ENCODE data around the gene FOXP1.
"Not testable (repeated sequence)": the region's sequence is repeated elsewhere in the genome, so short reads cannot be mapped to it uniquely, and the experiment has no call there.

Gene FOXP1

DNA sequence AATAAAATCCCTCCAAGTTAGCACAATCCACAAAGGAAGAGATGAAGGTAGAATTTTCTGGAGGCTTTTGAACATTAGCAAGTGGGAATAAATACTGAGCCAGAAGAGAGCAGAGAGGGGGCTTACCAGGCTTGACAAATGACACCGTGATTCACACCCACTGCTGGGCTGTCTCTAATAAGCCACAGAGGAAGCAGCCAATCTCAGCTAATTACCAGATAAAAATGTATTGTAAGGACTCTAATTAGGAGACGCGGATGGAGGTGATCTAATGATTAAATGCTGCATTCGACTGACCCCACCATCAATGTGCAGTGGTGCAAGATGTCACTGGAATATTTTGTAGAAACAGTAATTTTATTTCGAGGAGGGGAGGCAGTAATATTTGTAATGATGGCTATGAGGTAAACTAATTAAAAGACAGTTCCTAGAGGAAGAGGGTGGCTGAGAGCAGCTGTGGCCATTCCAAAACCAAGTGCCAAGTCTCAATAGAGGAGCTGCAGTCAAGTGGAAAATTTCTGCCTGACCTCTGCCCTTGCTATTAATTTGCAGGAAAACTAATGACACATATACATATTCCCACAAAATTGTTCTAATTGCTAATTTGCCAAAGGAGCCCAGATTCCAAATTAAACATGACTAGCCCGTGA, 602.2 kb downstream of the FOXP1 start:
- no peak for DNase-seq

DNA sequence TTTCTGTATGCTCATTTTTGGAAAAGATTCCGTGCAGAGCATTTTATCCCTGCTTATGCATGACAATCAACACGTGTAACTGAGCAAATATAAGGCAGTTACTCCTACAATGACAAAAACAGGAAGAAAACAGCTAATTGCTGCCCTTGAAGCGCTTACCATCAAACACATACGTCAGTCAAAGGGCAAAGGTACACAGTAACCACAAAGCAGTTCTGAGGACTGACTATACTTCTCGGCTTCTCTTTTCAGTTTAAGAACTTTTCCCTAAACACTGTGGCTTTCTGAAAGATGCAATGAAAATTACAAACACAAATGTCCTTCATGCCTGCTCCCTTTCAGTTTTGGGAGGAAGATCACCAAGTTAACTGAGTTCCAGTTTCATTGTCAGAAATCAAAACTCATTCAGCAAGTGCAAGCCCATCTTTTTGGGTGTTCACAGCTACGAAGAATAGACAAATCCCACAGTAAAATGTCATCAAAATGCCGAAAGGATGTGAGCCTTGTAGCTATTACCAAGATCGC, 602.8 kb downstream of the FOXP1 start:
- no peak for DNase-seq

DNA sequence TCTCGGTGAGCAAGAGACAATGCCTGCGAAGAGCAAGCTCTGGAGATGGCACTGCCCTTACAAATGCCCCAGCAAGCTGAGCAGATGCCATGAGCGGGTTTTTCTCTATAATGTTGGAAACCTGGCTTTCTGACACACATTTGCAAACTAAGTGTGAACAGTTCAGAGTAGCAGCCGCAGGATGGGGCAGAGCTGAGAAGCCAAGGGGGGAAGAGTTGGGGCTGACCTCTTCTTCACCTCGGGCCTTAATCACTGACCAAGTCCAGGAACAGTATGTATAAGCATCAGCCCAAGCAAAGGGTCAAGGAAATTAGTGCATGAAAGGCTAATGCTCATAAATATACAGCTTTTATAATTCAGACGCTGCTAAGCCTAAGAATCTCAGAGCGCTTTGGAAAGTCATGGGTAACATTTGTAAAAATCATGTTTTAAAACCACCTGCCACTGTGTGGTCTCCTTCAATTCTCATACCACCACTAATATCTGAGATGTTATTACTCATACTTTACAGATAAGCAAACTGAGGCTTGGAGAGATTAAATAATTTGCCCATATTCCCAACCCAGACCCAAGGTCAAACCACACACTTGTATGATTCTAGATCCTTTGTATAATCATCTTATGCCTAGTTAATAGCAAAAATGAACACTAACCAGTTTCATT, 603.4 kb downstream of the FOXP1 start:
- DNase-seq = no peak

GRCh38 chr3:70977712-70978111, 605.8 kb downstream of the FOXP1 start:
- no peak for DNase-seq

DNA sequence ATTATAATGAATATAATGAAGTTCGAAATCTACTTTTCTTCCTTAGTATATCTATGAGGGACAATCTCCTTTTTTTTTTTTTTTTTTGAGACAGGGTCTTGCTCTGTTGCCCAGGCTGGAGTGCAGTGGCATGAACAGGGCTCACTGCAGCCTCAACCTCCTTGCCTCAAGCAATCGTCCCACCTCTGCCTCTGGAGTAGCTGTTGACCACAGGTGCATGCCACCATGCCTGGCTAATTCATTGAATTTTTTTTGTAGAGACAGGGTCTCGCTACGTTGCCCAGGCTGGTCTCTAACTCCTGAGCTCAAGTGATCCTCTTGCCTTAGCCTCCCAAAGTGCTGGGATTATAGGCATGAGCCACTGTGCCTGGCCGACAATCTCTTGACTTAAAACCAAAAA, 607.5 kb downstream of the FOXP1 start:
- not testable (repeated sequence) for DNase-seq

DNA sequence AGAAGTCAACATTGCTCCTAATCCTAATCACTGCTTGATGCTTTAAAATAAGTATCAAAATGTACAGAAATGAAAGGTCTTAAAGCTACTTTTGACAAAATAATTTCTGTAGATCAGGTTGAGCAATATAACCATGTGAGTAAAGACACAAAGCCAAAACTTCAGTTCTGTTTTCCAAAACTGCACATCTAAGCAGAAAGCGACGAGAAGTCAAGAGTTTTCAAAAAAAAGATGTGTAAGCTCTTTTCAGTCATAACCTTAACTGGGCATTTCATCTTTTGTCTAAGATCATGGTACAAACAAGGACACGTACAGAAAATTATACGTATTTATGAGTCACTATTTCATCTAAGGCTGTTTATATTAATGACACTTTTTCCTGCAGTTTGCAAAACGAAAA, 608.8 kb downstream of the FOXP1 start:
- no peak for DNase-seq

GRCh38 chr3:70973558-70973957, 610.0 kb downstream of the FOXP1 start:
- DNase-seq = no peak

- DNase-seq = no peak
Observed at GRCh38 chr3:70972855-70973254, 610.7 kb downstream of the FOXP1 start.

- no peak for DNase-seq
Observed at GRCh38 chr3:70970952-70971351, 612.6 kb downstream of the FOXP1 start.

DNA sequence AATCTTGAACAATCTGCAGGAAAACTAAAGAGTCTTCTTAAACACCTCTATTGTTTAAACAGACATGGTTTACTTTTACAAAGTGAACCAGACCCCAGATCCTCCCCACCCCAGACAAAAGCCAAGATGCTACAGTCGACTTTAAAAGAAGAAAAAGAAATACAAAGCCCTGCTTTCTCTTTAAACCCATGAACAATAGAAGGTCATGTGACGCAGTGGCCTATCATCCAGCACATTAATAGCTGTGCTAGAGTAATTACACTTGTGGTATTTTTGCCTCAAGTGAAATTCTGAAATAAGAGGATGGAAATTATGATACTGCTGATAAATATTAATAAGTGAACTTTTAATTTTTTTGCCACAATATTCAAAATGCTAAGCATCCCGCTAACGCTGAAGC, 613.4 kb downstream of the FOXP1 start:
- no peak for DNase-seq

DNA sequence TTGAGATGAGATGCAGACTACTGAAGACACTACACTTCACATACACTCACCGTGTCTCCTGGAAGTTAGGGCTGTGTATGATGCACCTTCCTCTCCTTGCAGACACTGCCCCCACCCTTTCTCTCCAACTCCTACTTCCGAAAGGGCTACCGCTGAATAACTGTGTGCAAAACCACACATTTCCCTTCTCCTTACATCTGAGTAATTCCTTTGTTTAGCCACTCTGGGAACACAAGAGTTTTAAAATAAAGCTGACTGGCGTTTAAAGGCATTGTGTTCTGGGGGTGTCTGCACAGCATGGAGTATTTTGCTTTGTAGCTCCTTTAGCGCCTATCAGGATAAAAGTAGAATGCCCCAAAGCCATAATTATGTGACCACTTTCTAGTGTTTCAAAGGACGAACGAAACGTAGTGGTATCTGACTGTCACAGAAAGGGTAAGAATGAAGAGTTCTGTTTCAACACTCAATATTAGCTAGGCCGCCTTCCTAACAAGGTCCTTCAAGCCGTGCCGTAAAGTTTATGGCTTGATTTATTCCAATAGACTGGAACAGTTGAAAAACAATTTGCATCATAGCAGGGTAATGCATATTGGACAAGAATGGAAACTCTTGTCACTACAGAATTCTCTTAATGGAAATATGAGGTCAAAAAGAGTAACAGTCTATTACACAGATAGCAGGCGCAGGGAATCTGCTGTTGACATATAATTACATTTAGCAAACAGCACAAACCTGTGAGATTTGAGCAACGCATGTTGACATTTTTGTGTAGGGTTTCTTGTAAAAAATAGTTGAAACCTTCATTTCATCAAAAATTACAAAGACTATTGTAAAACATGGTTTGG, 619.9 kb downstream of the FOXP1 start:
- DNase-seq = no peak

GRCh38 chr3:70959506-70960291, 623.8 kb downstream of the FOXP1 start:
- DNase-seq = no peak

DNA sequence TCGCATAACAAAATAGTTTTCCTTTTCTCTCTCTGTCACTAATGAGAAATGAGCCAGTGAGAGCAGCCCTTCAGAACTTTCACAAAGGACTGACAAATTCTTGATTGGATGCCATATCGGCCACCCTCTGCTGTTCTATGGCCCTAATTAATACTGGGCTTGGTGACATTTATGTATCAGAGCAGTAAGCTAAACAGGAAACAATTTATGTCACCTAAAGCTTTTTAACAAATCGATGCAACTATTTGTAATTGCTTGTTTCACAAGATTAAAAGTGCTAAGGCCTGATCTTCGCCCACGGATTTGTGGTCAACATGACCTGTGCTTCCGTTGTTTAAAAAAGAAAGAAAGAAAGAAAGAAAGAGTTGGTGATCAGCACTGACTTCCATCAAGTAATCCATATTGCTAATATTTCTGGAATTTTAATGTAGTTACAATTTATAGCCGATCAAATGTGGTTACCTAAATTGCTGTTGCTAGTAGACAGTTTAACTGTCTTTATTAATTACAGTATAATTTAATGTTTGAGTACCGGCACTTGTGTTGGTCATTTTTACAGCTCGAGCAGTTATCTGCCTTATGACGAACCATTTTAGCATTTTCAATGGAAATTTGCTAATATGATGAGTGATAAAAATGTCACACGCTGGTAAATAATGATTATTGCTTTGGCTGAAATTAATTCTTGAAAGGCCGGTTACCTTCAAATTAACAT, 631.3 kb downstream of the FOXP1 start:
- no peak for DNase-seq

GRCh38 chr3:70951316-70951715, 632.2 kb downstream of the FOXP1 start:
- no peak for DNase-seq

GRCh38 chr3:70947579-70947978, 635.9 kb downstream of the FOXP1 start:
- DNase-seq = no peak

- no peak for DNase-seq
Observed at GRCh38 chr3:70943886-70944285, 639.6 kb downstream of the FOXP1 start.

GRCh38 chr3:70933105-70933810, 650.3 kb downstream of the FOXP1 start:
- no peak for DNase-seq

- no peak for DNase-seq
Observed at GRCh38 chr3:70930066-70930465, 653.5 kb downstream of the FOXP1 start.

DNA sequence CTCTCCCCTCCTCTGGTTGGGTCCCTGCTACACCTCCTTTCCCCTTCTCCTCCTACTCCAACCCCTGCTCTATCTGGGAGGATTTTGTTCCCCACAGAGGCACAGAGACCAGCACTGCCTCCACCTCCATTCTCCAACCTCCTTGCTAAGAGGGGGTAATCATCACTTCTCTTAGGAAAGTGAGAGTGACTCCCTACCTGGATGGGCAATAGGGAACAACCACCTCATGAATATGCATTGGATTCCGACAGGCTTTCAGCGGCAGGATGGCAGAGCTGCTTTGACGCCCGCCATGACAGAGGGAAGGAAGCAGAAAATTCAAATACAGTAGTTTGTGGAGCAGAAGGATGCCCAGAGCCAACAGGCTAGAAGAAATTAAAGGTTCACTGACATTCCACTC, 656.3 kb downstream of the FOXP1 start:
- DNase-seq = no peak

DNA sequence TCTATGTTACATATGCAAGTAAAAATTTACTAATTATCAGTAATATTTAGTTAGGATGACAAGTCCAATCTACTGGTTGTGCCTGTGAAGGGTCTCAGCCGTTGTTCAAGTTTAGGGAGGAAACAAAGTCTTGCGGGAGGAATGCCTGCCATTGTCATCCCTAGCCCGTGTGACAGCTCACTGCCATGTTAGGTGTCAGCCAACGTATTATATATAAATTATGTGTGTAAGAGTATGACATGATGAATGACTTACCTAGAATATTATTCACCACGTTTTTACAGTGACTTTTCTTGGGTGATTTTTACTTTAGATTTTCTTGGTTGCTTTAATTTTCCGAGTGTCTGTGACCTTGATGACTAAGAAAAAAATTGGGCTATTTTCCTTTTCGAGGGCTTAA, 656.7 kb downstream of the FOXP1 start:
- DNase-seq = no peak

DNA sequence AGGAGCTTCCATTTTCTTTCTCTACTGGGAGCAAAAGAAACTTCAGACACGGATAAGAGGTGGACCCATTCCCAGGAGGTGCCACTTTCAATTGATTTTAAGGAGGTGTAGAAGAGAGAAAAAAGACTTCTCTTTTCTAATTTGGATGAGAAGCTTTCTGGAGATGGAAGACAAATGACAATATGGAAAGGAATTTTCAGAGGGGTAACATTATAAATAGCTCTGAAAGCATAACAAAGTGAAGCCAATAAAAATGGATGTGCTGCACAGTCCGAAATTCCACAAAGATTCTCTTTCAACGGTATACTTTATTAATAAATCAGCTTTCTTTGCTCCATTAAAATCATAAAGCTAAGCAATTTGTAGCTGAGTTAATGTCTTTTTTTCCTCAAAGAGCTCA, 663.9 kb downstream of the FOXP1 start:
- DNase-seq = no peak

DNA sequence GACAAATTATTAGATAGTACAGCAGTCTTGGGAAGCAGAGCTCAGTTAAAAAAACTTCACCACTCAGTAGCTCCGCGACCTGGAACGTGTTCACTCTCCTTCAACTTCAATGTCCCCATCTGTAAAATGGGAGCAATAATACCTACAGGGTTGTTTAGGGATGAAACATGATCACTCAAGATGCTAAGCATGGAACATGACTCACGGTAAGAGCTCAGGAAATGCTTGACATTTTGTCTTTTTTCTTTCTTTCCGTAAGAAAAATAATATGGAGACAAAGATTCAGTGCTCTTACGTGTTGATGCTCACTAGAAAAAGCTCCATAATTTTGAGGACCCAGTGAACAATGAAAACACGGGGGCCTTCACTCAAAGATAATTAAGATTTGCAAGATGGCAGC, 664.4 kb downstream of the FOXP1 start:
- DNase-seq = no peak

All from activated CD4-positive, alpha-beta T cell treated with anti-CD3 and anti-CD28 coated beads, Interleukin-2, amount 50 U/mL, for 4 hours (primary cell).